Measurements from ENCODE around the gene BCAS1.

The BCAS1 gene

DNA sequence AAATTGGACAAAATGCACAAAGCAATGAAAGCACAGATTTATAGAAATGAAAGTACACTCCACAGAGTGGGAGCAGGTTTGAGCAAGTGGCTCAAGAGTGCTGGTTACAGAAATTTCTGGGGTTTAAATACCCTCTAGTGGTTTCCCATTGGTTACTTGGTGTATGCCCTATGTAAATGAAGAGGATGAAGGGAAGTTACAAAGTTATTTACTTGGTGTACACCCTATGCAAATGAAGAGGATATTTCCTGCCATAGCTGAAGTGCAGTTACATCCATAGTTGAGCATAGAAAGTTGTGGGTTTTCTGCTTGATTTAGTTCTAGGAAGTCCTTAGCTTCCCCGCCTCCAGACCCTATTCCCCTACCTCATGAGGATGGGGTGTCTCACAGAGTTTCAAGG, 22.7 kb downstream of the BCAS1 start:
- no peak for TF ChIP-seq ZFX (IDR thresholded peaks at IDR 0.05)
- TF ChIP-seq, protein P1, sequence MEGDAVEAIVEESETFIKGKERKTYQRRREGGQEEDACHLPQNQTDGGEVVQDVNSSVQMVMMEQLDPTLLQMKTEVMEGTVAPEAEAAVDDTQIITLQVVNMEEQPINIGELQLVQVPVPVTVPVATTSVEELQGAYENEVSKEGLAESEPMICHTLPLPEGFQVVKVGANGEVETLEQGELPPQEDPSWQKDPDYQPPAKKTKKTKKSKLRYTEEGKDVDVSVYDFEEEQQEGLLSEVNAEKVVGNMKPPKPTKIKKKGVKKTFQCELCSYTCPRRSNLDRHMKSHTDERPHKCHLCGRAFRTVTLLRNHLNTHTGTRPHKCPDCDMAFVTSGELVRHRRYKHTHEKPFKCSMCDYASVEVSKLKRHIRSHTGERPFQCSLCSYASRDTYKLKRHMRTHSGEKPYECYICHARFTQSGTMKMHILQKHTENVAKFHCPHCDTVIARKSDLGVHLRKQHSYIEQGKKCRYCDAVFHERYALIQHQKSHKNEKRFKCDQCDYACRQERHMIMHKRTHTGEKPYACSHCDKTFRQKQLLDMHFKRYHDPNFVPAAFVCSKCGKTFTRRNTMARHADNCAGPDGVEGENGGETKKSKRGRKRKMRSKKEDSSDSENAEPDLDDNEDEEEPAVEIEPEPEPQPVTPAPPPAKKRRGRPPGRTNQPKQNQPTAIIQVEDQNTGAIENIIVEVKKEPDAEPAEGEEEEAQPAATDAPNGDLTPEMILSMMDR (conservative IDR thresholded peaks at IDR 0.05): no peak

DNA sequence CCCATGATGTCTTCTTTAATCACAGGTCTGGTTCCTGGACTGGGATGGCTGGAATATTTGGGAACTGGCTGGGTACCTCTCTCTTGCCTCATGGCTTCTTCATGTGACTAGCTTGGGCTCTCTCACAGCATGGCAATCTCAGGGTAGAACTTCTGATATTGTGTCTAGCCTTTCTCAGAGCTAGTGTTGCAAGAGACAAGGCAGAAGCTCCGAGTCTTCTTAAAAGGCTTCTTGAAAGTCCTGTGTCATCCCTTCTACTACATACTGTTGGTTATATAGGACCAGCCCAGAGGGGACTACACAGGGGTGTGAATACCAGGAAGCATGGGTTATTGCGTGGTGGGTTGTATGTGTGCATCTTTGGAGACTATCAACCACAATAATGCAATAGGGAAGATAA, 23.3 kb downstream of the BCAS1 start:
- TF ChIP-seq, protein P1 (conservative IDR thresholded peaks at IDR 0.05): no peak
- TF ChIP-seq ZFX (IDR thresholded peaks at IDR 0.05): no peak
- H3K27ac ChIP-seq: no peak overlapping the region

More for the DNA sequence above, 22.7 kb downstream of the BCAS1 start:
- H3K27ac ChIP-seq: no peak overlapping the region

DNA sequence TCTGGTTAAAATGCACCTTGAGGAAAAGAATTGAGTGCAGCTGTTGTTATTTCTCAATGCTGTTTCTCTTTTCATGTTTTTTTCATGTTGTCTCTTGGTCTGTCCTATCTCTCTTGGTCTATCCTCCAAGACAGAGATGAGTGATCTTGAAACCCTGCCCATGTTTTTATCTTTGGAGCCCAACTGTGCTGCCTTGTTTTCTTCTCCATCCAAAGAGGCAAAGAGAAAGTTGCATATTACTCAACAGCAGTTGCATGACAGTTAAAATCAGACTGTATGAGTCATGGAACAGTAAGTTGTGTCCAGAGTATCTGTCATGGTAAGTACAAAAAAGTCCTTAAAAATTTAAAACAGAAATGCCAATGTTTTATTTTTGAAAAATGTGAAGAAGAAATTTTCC, 26.2 kb downstream of the BCAS1 start:
- TF ChIP-seq ZFX (IDR thresholded peaks at IDR 0.05): no peak
- TF ChIP-seq, protein P1 (conservative IDR thresholded peaks at IDR 0.05): no peak
- H3K27ac ChIP-seq: no peak overlapping the region

DNA sequence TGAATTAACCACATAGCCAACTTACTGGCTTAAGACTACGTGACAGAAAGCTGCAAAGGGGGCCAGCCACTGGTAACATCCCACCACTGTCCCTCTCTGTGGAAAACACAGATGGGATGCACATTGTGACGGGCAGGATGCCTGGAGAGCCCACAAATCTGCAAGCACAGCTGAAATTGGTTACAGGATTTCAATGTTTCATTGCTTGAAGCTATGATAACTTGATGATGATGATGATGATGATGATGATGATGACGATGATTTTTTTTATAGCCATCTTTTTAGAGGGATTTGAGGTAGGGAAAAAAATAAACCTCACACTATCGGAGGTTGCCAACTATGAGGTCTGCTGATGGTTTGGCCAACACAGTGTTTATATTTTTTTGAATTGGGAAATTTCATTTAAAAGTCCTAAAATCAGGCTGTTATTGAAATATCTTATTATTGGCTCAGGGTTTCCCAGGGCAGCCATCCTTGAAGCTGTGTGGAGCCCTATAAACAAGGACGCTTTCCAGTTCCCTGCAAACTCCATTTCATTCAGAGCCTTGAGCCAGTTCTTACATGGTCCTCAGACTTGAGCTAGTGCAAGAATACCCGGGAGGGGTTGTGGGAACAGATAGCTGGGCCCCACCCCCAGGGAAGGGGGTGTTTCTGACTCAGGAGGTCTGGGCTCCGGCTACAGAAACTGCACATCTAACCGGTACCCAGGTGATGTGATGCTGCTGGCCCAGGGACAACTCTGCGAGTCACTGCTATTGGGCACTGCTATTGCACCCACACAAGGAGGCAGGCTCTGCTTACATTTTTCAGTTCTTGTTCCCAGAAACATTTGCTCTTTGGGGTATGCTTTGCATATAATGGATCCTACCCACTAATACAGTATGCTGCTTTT, 27.1 kb downstream of the BCAS1 start:
- TF ChIP-seq ZFX (IDR thresholded peaks at IDR 0.05): no peak
- H3K27ac ChIP-seq: no peak overlapping the region

DNA sequence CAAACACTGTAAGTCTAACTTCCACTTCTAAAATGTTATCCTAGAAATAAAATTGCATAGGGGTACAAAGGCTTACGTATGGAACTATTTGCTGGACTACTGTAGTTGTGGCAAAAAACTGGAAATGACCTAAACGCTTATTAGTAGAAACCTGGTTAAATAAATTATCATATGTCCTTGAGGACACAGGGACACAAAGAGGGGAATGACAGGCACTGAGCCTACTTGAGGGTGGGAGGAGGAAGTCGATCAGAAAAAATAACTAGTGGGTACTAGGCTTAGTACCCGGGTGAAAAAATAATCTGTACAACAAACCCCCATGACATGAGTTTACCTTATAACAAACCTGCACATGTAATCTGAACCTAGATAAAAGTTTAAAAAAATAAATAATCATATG, 28.4 kb downstream of the BCAS1 start:
- H3K27ac ChIP-seq: no peak overlapping the region
- TF ChIP-seq ZFX (IDR thresholded peaks at IDR 0.05): no peak
- TF ChIP-seq, protein P1 (conservative IDR thresholded peaks at IDR 0.05): no peak

DNA sequence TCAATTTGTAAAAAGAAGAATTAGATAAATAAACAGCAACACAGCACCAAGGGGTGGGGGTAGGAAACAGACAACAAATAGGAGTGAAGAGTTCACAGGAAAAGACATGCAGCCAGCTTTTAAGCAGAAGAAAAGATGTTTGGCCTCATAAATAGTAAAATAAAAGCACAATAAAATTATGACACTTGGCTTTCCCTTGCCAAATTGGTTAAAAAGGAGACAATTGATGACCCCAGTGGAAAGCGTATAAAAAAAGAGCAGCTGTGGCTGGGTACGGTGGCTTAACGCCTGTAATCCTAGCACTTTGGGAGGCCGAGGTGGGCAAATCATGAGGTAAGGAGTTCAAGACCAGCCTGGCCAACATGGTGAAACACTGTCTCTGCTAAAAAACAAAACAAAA, 29.1 kb downstream of the BCAS1 start:
- TF ChIP-seq ZFX (IDR thresholded peaks at IDR 0.05): no peak
- TF ChIP-seq, protein P1 (conservative IDR thresholded peaks at IDR 0.05): no peak
- no peak overlapping the region for H3K27ac ChIP-seq

DNA sequence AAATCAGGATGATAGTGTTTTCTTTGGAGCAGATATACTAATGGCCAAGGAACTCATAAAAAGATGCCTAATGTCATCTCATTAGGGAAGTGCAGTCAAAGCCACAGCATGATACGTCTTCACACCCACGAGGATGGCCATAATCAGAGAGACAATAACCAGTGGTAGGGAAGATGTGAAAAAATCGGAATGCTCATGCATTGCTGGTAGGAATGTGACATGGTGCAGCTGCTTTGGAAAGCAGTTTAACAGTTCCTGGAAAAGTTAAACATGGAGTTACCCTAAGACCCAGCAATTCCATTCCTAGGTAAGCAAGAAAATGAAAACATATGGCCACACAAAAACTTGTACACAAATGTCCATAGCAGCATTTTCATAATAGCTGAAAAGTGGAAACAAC, 29.9 kb downstream of the BCAS1 start:
- TF ChIP-seq ZFX (IDR thresholded peaks at IDR 0.05): no peak
- TF ChIP-seq, protein P1 (conservative IDR thresholded peaks at IDR 0.05): no peak
- H3K27ac ChIP-seq: no peak overlapping the region

DNA sequence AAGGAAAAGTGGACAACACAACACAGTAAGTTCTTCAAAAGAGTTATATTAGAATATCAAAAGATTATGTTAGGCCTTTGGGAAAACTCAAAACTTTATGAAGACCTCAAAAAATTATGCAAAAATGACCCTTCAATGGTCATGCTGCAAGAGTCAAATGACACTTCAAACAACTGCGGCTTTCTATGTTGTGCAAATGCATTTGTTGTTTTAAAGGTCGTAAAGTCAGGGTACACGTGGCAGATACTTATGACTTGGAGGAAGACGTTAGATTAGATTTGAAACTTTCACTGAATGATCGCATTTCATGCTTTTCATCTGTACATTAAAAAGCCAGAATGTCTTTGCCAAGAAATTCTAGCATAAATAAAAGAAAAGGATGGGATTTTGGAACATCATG, 31.4 kb downstream of the BCAS1 start:
- no peak overlapping the region for H3K27ac ChIP-seq
- no peak for TF ChIP-seq ZFX (IDR thresholded peaks at IDR 0.05)
- TF ChIP-seq, protein P1 (conservative IDR thresholded peaks at IDR 0.05): no peak

Data from C4-2B (cell line).